A549 (cell line): Measurements from ENCODE around the gene TSSK2.

Source experiments
- EP300 ChIP-seq, 2 experiments: fragments of >200 bp; sonication (Bioruptor Twin); formaldehyde crosslinking; IDR thresholded peaks; 2 replicates in 1 of 2; 3 replicates in 1 of 2; pipeline ENCODE4 v1.6.1; 2016 to 2017
- ESRRA ChIP-seq: fragments of 150-350 bp; IDR thresholded peaks from 2 replicates; pipeline ENCODE4 v1.6.1; 2014; ENCODE audit warnings: mild to moderate bottlenecking, low read length, borderline replicate concordance

GRCh38 chr22:19177164-19178064 is 46.3 kb downstream of the TSSK2 start:
- TF ChIP-seq EP300 (IDR thresholded peaks at IDR 0.05) (no peak), ESRRA (no peak)
